IPS DF 4.7 (cell line): ENCODE results near the gene NFATC2.

Source experiments
- DNase-seq: peaks from one replicate; pipeline ENCODE4 v3.0.0-alpha.2; 2013; ENCODE audit warnings: low spot score; ENCODE audit errors: extremely low read depth

The NFATC2 gene

DNA sequence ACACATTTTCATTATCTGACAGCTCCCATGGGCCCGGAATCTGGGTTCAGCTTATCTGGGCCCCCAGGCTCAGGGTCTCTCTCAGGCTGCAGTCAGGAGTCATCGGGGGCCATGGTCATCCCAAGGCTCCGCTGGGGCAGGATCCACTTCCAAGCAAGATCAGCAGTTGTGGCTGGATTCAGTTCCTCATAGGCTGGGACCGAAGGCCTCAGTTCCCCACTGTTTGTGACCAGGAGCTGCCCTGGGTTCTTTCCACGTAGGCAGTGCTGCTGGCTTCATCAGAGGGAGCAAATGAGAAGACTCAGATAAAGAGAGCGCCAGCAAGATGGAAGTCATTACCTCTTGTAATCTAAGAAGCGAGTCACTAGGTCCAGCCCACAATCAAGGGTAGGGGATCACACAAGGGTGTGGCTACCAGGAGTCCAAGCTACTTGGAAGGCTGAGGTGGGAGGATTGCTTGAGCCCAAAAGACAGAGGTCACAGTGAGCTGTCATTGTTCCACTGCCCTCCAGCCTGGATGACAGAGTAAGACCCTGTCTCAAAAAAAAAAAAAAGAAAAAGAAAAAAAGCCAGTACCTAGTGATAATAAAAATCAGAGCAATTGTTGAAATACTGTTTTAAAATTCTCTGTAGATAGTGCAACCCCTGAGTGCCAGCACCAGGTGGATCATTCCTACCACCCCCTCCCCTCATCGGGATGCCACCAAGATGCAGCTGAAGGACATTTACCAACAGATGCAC lies 162.7 kb downstream of the NFATC2 start:
- no peak for DNase-seq

DNA sequence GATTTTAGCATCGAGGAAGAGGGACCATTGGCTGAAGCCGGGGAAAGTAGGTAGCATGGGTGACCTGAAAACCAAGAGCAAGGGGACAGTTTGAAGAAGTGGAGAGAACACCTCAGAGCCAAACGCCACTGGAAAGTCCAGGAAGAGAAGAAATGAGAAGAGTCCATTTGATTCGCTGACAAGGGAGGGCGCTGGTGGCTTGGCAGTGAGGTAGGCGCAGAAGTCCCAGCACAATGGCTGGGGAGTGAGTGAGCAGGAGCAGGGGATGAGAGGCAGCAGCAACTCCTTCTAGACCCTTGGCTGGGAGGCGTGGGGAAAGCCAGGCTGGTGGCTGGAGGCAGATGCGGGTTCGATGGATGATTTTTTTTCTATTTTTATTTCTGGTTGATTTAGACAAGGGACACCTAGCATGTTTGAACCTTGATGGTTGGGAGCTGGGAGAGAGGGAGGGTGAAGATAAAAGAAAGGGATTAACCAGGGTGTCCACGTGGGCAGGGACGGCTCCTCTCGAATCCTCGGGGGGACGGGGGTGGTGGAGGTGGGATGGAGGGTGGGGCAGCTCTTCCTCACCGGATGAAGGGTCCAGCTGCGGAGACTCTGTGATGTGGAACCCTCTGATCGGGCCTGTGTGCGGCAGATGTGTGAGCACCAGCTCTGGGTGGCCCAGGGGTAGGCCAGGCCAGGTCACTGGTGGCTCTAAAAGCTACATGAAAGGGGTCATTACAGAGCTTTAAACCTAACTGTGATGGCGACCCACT lies 164.2 kb downstream of the NFATC2 start:
- DNase-seq, result no peak

DNA sequence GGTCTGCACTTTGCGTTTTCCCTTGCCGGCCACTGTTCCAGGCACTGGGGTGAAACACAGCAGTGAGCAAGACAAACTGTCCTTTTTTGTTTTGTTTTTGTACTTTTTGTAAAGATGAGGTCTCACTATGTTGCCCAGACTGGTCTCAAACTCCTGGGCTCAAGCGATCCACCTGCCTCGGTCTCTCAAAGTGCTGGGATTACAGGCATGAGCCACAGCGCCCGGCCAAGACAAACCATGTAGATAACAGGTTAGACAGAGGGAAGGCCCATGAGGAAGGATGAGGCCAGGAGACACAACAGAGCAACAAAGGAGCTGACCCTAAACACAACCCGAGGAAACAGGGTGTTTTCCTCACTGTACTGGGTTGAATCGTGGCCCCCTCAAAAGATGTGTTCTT lies 165.4 kb downstream of the NFATC2 start:
- DNase-seq, result no peak

DNA sequence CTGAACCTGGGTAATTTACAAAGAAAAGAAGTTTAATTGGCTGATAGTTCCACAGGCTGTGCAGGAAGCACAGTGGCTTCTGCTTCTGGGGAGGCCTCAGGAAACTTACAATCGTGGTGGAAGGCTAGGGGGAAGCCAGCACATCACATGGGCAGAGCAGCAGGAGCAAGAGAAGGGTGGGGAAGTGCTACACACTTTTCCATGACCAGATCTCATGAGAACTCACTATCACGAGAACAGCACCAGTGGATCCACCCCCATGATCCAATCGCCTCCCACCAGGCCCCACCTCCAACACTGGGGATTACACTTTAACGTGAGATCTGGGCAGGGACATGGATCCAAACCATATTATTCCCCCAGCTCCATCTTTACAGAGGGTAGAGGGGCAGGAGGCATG lies 166.4 kb downstream of the NFATC2 start:
- DNase-seq, result no peak

DNA sequence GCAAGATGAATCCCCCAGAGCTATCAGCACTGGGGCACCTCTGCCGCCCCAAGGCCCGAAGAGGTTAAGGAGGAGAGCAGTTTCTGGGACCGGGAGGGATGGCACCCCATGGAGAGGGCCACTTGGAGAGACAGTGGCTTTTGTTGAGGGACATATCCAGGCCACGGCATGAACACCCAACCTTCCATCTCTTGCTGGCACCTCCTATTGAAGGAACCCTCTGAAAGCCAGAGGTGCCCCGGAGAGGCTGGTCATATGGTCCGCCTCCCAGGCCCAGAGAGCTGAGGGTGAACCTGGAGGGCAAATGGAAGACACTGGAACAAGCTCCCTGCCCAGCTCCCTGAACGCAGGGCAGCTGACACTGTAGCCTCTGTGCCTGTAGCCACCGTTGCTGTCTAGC lies 167.0 kb downstream of the NFATC2 start:
- DNase-seq, result no peak

DNA sequence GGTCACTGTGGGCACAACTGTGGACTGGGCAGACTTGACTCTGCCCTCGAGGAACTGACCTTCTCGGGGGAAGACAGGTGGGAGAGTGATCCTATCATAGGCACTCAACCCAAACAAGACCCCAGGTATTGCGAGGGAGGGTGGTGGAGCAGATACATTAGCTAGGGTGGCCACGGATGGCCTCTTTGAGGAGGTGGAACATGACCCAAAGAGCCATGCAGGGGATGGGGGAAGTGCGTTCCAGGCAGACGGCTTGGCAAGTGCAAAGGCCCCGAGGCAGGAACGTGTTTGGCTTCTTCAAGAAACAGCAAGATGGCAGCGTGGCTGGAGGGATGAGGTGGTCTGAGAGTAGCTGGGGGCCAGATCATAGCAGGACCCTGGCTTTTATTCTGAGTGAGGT lies 167.6 kb downstream of the NFATC2 start:
- DNase-seq, result no peak

DNA sequence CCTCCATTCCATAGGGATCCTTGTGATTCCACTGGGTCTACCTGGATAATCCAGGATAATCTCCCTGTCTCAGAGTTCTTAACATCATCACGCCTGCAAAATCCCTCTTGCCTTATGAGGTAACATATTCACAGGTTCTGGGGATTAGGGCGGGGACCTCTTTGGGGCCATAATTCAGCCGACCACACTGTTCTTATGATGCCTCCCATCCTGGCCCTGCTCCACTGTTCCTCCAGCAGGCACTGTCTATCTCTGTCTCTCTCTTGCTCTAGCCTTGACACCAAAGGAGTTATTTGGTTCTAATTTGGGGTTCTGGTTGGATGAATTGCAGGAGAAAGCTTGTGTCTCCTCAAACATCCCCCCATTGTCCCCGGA lies 168.1 kb downstream of the NFATC2 start:
- DNase-seq, result no peak

DNA sequence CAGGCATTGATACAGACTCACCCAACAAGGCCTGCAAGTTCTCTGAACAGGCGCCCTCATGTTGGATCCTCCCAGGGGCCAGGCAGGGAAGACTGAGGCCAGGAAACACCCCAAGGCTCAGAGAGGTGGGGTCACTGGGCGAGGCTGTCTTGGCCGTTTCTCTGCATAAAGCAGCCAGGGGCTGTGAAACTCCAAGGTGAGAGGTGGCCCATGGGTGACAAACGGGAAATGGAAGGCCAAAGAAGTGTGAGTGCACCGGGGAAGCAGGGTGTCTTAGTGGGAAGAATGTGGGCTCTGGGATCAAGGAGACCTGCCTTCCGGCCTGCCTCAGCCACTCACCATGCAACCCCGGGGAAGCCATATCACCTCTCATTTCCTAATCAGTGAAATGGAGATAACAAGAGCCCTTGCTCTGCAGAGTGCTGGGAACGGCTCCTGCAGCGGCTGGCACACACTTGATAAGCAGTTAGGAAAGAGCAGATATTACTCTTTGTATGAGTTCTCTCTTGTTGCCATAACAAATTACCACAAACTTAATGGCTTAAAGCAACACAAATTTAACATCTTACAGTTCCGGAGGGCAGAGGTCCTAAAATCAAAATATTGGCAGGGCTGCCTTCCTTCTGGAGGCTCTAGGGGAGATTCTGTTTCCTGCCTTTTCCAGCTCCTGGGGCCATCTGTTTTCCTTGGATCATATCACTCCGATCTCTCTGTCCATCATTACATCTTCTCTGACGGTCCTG lies 168.6 kb downstream of the NFATC2 start:
- DNase-seq, result no peak

DNA sequence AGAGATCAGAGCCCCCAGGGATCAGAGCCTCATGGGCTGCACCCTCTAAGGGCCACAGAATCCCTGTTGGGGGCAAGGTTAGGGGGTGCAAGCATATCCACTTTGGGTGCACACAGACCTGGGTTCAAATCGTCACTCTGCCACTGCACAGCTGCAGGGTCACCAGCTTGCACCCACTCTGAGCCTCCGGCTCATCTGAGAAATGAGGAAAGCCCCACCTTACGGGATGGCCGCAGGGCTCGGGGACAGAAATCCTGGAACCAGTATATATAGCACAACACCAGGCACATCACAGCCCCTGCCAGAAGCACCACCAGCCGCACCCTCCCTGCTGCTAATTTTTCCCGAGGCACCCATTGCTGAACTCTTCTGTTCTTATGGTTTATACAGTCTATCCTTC lies 169.6 kb downstream of the NFATC2 start:
- DNase-seq, result no peak

DNA sequence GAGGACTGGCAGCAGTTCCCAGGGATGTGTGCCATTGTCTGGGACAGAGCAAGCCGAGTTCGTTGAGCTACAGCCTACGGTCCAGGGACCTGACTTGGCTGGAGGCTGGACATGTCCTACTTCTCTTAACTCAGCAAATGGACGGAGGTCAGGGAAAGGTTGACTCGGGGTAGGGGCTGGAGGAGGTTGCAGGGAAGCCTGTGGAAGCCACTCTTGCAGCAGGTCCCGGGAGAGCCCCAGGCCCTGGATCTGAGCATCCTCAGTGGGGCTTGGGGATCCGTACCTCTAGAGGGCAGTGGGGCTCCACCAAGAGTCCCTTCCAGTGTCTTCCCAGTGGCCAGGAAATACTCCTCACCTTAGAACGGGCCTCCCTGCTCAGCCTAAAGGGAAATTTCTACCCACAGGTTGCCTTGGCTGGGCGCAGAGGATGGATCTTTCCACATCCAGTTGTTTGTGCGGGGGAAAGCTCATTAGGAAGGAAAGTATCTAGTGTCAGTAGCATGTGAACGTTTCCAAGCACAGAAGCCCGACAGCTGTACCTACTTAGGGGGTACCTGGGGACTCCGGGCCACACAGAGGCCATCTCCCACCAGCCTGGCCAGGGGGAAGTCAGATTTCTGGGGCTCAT lies 170.2 kb downstream of the NFATC2 start:
- DNase-seq, result peak; percentile 36

DNA sequence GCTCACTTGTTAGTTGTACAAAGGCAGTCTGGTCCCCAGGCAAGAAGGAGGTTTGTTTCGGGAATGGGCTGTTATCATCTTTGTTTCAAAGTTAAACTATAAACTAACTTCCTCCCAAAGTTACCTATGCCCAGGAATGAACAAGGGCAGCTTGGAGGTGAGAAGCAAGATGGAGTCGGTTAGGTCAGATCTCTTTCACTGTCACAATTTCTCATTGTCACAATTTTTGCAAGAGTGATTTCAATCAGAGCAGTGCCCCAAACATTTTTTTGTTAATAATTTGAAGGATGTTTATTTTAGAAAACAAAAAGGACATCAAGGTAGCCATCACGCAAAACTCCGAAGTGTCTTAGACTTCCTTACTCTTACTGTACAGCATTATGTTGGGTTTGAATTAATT lies 170.8 kb downstream of the NFATC2 start:
- DNase-seq, result no peak

DNA sequence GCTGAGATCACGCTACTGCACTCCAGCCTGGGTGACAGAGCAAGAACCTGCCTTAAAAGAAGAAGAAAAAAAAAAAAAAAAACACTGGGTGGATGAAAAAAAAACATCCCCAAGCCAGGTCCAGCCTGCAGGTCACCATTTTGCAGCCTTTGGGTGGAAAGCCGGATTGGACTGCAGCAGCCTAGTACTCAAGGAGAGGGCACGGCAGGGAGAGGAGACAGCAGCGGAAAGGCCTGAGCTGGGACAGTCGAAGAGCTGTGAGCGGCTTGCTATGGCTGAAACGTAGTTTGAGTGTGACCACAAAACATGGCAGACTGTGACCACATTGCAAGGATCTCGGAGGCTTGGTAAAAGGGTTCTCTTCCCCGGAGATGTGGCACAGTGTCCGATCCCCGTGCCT lies 173.0 kb downstream of the NFATC2 start:
- no peak for DNase-seq

DNA sequence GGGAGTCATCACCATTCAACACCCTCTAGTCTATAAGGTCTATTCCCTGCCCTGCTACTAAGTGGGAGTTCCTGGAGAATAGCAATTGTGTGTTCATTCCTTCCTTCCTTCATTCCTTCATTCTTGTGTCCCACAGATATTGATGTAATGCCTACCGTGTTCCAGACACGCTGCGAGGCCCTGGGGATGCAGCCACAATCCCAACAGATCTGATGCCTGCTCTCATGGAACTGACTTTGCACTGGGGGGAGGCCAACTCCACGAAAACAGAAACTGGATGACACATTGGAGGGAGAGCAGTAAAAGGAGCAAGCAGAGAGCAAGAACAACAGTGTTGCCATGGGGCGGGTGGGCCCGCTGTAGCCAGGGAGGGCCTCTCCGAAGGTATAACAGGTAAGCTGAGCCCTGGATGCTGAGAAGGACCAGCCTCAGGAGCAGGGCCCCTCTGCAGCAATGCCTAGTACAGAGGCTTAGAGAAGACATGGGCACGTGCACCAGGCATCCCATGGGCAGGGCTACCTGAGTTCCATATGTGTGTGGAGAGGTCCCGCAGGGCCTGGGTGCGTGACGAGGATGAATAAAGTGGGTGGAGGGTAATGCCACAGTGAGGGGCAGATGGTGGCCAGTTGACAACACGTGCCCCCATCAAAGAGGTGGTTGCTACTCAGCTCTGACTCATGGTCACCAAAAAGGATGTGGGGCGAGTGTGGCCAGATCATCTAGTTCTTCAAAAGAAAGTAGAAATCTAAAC lies 173.9 kb downstream of the NFATC2 start:
- DNase-seq, result no peak

DNA sequence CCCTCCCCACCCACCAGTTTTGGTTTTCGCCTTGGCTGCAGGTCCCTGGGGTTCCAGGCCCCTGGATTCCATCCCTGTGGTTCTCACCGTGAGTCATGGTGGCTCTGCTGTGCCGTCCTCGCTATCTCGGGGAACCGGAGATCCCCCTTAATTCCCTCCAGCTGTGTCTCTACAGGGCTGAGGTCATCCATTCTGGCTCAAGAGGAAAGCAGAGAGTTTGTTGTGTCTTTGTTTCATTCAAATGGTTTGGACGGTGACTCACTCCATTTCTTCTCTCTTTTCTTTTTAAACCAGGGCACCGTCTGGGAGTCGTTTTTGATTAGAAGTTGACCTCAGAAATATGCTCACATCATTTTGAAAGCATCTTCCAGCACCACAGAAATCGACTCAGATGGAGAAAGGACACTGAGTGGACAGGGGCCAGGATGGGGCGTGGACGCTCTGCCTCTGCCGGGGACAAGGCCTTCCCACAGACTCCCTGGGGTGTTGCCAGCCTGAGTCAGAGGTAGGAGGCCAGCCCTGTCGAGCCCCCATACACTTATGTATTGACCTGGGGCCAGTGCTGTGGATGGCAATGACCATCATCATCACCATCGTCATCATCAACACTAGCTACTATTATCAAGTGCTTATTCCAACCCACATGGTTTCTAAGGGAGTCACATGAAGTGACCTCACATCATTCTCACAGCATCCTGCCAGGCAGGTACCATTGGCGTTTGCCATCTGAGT lies 176.2 kb downstream of the NFATC2 start:
- no peak for DNase-seq

DNA sequence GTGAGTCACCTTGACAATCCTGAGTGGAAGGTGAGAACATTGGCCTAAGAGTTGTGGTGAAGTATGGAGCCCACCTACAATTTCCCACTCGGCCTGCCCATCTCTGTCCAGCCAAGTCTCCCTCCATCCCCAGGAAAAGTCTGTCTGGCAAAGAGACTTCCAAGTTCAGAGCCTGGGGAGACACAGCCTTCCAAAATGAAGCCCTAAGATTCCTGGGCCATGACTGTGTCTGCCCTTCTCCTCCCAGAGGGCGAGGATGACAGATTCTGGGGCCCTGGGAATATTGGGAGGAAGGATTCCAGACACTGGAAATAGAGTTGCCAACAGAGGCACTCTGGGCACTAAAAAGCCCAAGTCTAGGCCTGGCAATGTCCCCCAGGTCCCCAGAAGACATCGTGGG lies 176.8 kb downstream of the NFATC2 start:
- DNase-seq, result no peak

DNA sequence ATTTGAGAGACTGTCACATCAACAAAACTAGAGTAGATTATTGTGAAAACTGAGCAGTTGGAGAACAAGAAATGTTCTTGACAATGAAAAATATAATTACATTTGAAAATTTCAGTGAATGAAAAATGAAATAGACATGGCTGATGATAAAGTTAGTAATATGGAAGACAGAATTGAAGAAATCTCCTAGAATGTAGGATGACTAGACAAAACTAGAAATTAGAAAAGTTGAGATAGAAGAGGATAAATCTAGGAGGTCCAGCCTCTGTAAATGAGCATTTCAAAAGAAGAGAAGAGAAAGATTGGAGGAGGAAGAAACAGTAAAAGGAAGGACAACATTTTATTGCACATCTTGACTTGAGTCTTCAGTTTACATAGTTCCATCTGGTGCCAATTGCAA lies 178.7 kb downstream of the NFATC2 start:
- DNase-seq, result no peak

DNA sequence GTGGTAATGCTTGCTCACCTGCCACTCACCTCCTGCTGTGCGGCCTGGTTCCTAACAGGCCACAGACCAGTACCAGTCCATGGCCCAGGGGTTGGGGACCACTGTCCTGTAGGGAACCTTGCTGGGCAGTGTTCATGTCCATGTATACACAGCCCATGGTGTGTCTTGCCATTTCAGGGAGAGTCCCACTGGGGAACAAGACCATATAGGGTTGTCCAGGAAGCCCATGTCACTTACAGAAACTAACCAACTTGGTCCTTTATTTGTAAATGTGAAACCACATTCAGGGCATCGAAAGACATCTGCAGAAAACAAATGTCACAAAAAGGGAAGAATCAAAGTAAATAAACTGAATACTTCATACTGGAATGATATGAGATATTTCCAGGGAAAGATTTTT lies 179.1 kb downstream of the NFATC2 start:
- no peak for DNase-seq

DNA sequence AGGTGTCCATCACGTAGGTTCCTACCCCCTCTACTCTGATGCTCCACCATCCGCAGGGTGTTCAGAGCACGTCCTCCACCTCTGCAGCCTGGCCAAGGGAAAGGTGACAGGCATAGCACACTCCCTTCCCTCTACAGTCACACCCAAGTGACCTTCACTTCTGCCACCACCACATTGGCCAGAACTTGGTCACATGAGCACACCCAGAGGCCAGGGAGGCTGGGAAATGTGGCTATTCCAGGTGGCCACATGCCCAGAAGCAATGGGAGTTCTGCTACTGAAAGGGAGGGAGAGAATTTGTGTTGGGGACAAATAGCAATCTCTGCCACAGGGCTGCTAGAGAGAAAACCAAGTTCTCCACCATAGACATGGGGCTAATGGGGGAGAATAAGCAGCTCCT lies 180.3 kb downstream of the NFATC2 start:
- DNase-seq, result no peak

DNA sequence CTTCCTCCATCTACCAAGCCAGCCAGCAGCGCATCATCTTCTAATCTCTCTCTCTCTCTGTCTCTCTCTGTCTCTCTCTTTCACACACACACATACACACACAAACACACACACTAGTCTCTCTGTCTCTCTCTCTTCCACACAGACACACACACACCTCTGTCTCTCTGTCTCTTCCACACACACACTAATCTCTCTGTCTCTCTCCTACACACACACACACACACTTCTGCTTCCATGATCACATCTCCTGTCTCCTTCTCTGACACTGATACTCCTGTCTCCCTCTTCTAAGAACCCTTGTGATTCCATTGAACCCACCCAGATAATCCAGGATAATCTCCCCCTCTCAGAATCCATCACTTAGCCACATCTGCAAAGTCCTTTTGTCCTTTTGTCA lies 181.3 kb downstream of the NFATC2 start:
- DNase-seq, result no peak

DNA sequence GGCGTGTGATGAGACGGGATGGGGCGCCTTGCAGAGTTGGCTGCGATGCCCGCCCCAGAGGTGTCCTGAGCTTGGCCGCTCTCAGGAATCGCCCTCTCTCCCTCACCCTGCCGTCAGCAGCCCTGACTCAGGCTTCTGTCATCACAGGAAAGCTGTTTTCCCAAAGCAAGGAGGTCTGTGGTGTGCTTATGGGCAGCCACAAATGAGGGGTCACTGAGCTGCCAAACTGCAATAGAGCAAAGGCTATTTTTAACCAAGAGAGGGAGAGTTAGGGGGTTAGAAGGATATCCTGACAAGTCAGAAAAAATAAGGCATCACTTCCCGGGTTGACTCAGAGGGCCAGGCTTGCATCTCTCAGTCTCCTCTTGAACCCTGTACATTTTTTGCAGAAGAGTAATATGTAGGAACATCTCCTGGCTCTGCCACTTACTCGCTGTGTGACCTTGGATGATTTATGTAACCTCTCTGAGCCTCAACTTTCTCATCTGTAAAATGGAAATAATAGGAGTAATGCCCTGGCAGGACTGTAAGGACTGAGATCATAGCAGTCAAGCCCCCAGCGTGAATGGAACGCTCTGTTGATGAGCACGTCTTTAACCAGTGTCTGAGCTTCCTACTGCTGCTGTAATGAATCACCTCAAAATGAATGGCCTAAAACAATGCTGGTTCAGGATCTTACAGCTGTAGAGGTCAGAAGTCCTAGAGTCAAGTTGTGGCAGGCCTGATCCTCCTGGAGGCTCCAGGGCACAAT lies 181.9 kb downstream of the NFATC2 start:
- DNase-seq, result no peak
